Testis (tissue), 3 donors: ENCODE measurements around the gene GLYAT. TPM values are rescaled to one million over a fixed set of nuclear protein-coding genes. Genes with fewer than 3 reads are reported as not detected.

Experiments
- DNase-seq: peaks from one replicate; pipeline ENCODE4 v3.0.0-alpha.2; 2019
- H3K27ac ChIP-seq, 2 donors: fragments of 200-600 bp; sonication (generic); one replicate each; pipeline ENCODE4 v1.5.1; 2019
- H3K27me3 ChIP-seq: fragments of 200-600 bp; sonication (generic); one replicate; pipeline ENCODE4 v1.5.1; 2019
- H3K36me3 ChIP-seq: fragments of 200-600 bp; sonication (generic); one replicate; pipeline ENCODE4 v1.5.1; 2017; ENCODE audit warnings: low read depth; ENCODE audit errors: missing control alignments
- H3K4me1 ChIP-seq: fragments of 200-600 bp; sonication (generic); one replicate; pipeline ENCODE4 v1.5.1; 2019
- H3K4me3 ChIP-seq, 2 donors: fragments of 200-600 bp; sonication (generic); one replicate each; pipeline ENCODE4 v1.5.1; 2017 to 2019
- H3K9me3 ChIP-seq: fragments of 200-600 bp; sonication (generic); one replicate; pipeline ENCODE4 v1.5.1; 2017
- POLR2A ChIP-seq: fragments of 450-650 bp; IDR thresholded peaks from one replicate; pipeline ENCODE4 v1.6.1; 2017; ENCODE audit warnings: antibody characterized with exemption, mild to moderate bottlenecking, moderate library complexity
- WGBS, 2 donors: methylation state at CpG; one replicate each; pipeline ENCODE4 v1.1.5; 2018; 5-methylcytosine and 5-hydroxymethylcytosine counted together
- intact Hi-C: fragments of 100-400 bp; cut with DNase I; formaldehyde crosslinking; loops from one replicate; pipeline ENCODE4 v1.15.1; 2023; ENCODE audit warnings: low total_unique reads
- polyA plus RNA-seq: library from polyadenylated mRNA; stranded (reverse); fragments of 350-450 nt; fragmentation: Illumina TruSeq; extraction: RNeasy Lipid Tissue Mini Kit (QIAGEN cat#74804); gene quantifications from one replicate; pipeline ENCODE4 v1.2.3, GENCODE V29; 2014; ENCODE audit warnings: low read depth, low replicate concordance; ENCODE audit not compliant: insufficient read depth
- total RNA-seq, 2 donors: library from RNA; depleted of rRNA; stranded (reverse); fragments of >200 nt; gene quantifications; one replicate each; pipeline ENCODE4 v1.2.3, GENCODE V29; 2016
- TF ChIP-seq, protein P1 (sequence below), 3 experiments: fragments of 450-650 bp in 2 of 3; fragments of 200-600 bp in 1 of 3; sonication (generic) in 1 of 3; IDR thresholded peaks; one replicate each; pipeline ENCODE4 v1.5.1; 2016 to 2019; ENCODE audit warnings: antibody characterized with exemption in 3 of 3, mild to moderate bottlenecking in 2 of 3, moderate library complexity in 1 of 3

GLYAT gene
- total and polyA plus RNA-seq, 3 donors from 2014 or later: 1.0 to 1.9 TPM; not detected in 1

- WGBS, 2 donors: 58 to 73% methylated on average over 3 of the region's 3 CpGs
- TF ChIP-seq, protein P1, sequence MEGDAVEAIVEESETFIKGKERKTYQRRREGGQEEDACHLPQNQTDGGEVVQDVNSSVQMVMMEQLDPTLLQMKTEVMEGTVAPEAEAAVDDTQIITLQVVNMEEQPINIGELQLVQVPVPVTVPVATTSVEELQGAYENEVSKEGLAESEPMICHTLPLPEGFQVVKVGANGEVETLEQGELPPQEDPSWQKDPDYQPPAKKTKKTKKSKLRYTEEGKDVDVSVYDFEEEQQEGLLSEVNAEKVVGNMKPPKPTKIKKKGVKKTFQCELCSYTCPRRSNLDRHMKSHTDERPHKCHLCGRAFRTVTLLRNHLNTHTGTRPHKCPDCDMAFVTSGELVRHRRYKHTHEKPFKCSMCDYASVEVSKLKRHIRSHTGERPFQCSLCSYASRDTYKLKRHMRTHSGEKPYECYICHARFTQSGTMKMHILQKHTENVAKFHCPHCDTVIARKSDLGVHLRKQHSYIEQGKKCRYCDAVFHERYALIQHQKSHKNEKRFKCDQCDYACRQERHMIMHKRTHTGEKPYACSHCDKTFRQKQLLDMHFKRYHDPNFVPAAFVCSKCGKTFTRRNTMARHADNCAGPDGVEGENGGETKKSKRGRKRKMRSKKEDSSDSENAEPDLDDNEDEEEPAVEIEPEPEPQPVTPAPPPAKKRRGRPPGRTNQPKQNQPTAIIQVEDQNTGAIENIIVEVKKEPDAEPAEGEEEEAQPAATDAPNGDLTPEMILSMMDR (IDR thresholded peaks at IDR 0.05): no peak
- no peak for TF ChIP-seq POLR2A
- H3K4me3 ChIP-seq: no peak overlapping the region
- no peaks in the 10 kb centered on the region for H3K4me1 ChIP-seq
- no peaks in the 10 kb centered on the region for H3K9me3 ChIP-seq
- no peaks in the 10 kb centered on the region for H3K36me3 ChIP-seq
- no peak for DNase-seq
- no peaks in the 10 kb centered on the region for H3K27me3 ChIP-seq
- no peak overlapping the region for H3K27ac ChIP-seq
- intact Hi-C loops: no loop called here
Measured at GRCh38 chr11:58771458-58771855, 39.7 kb upstream of the GLYAT start.

DNA sequence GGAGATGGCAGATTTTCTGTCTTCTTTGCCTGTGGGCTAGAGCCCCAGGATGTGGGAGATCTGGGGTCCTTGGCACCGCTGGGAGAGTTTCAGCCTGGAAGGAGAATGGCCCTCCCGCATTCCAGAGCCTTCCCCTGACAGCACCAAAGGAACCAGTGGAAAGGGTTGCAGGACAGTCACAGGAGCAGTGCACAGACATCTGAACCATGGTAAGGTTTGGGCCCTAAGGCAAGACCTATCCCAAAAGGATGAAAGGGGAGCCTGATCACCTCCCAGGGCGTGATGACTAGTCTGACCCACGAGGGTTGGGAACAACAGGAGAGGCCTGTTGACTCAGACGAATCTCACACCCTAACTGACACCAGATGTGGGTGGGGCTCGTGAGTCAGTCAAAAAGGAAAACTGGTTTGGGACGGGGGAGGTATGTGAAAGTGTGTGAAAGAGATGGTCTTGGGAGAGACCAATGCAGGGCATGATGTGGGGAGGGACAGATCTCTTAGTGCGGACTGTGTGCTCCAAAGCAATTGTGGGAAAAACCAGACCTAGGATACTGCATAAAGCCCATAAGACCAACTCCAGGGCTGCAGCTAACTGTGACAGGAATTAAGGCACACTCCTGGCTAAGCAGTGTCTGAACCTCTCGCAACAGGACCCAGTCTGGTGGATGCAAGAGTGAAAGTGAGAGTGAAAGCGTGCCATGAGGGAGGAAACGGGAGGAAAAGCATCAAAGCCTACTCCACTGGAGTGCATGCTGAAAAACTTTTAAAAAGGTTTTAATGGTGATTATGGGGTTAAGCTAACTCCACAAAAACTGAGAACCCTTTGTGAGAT is 39.1 kb upstream of the GLYAT start:
- no peak overlapping the region for H3K27ac ChIP-seq
- intact Hi-C loops: no loop called here
- 85 to 92% methylated on average over 11 of the region's 11 CpGs for WGBS, 2 donors

GRCh38 chr11:58770166-58770565 is 38.4 kb upstream of the GLYAT start:
- 73 to 81% methylated on average over 2 of the region's 2 CpGs for WGBS, 2 donors

More for the DNA sequence above, 39.1 kb upstream of the GLYAT start:
- H3K27me3 ChIP-seq: no peaks in the 10 kb centered on the region
- no peak for DNase-seq
- no peaks in the 10 kb centered on the region for H3K36me3 ChIP-seq
- no peaks in the 10 kb centered on the region for H3K9me3 ChIP-seq
- H3K4me1 ChIP-seq: no peaks in the 10 kb centered on the region
- TF ChIP-seq, protein P1 (IDR thresholded peaks at IDR 0.05): no peak
- H3K4me3 ChIP-seq: no peak overlapping the region

DNA sequence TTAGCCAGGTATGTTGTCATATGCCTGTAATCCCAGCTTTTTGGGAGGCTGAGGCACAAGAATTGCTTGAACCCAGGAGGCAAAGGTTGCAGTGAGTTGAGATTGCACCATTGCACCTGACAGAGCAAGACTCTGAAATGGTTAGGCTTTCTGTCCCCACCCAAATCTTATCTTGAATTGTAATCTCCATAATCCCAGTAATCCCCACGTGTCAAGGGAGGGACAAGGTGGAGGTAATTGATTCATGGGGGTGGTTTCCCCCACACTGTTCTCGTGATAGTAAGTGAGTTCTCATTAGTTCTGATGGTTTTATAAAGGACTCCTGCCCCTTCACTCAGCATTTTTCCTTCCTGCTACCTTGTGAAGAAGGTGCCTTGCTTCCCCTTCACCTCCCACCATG is 37.6 kb upstream of the GLYAT start:
- H3K27me3 ChIP-seq: no peaks in the 10 kb centered on the region
- intact Hi-C loops: no loop called here
- no peaks in the 10 kb centered on the region for H3K36me3 ChIP-seq
- H3K9me3 ChIP-seq: no peaks in the 10 kb centered on the region
- H3K4me1 ChIP-seq: no peaks in the 10 kb centered on the region
- TF ChIP-seq, protein P1 (IDR thresholded peaks at IDR 0.05): no peak
- no peak for TF ChIP-seq POLR2A
- no peak overlapping the region for H3K4me3 ChIP-seq
- H3K27ac ChIP-seq: no peak overlapping the region
- 57 to 62% methylated on average over 2 of the region's 2 CpGs for WGBS, 2 donors
- DNase-seq: no peak

More at GRCh38 chr11:58770166-58770565, 38.4 kb upstream of the GLYAT start:
- no peaks in the 10 kb centered on the region for H3K36me3 ChIP-seq
- H3K27ac ChIP-seq: no peak overlapping the region
- no peaks in the 10 kb centered on the region for H3K4me1 ChIP-seq
- intact Hi-C loops: no loop called here
- no peaks in the 10 kb centered on the region for H3K9me3 ChIP-seq
- H3K27me3 ChIP-seq: no peaks in the 10 kb centered on the region
- TF ChIP-seq, protein P1 (IDR thresholded peaks at IDR 0.05): no peak
- TF ChIP-seq POLR2A: no peak
- H3K4me3 ChIP-seq: no peak overlapping the region
- DNase-seq: no peak

DNA sequence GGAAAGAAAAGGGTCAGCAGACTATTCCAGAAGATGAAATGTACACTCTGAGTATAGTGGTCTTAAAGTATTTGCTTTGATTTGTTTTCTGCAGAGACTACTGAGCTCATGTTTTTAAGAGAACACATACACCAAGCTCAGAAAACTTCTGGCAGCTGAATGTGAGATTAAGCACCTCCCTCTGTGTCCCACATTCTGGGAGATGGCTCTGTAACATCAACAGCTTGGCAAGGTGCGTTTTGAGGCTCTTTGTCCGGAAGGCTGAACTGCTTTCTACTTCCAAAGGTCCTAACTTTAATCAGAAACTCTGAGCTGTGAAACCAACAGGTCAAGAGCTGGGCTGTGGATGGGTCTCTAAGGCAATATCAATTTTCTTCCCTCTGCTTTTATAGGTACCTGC is 36.4 kb upstream of the GLYAT start:
- intact Hi-C loops: no loop called here
- WGBS, 2 donors: 52 to 75% methylated on average over 2 of the region's 2 CpGs
- Histone ChIP-seq H3K4me1 (no peaks in the 10 kb centered on the region), H3K4me3 (no peak overlapping the region), H3K9me3 (no peaks in the 10 kb centered on the region), H3K36me3 (no peaks in the 10 kb centered on the region), H3K27ac (no peak overlapping the region), H3K27me3 (no peaks in the 10 kb centered on the region)
- TF ChIP-seq, protein P1 (IDR thresholded peaks at IDR 0.05): no peak
- TF ChIP-seq POLR2A: no peak
- DNase-seq: no peak
